Measurements from ENCODE around the gene PIH1D1. TPM values are rescaled to one million over a fixed set of nuclear protein-coding genes. Genes with fewer than 3 reads are reported as not detected.
A peak's percentile ranks its signal among the peaks of the same experiment; 100 is the strongest.

The PIH1D1 gene
- total RNA-seq (100 to 1,000 TPM in 4 of 9 donors, 10 to 100 TPM in 5; 63.1 to 131 (median 87.2) TPM), polyA plus RNA-seq (100 to 1,000 TPM in 1 of 3 donors, 10 to 100 TPM in 2; 26.6 to 103 (median 72.3) TPM)
- long read RNA-seq, donor 1, transcript PIH1D1-201 (9 exons, 1,192 nt), result major isoform, 21 of 31 reads
- long read RNA-seq, donor 1, transcript PIH1D1-223 (2 exons, 474 nt), result minor isoform, 7 of 31 reads
- long read RNA-seq, donor 1, partial matches to known transcripts, result 0 of 31 reads
- long read RNA-seq, donor 1, other reads (novel, unspliced or antisense), result 0 of 31 reads
- long read RNA-seq, donor 2, transcript PIH1D1-201 (9 exons, 1,192 nt), result major isoform, 14 of 23 reads
- long read RNA-seq, donor 2, transcript PIH1D1-223 (2 exons, 474 nt), result minor isoform, 7 of 23 reads
- long read RNA-seq, donor 2, partial matches to known transcripts, result 0 of 23 reads
- long read RNA-seq, donor 2, other reads (novel, unspliced or antisense), result 0 of 23 reads
- long read RNA-seq, donor 3, transcript PIH1D1-201 (9 exons, 1,192 nt), result major isoform, 11 of 17 reads
- long read RNA-seq, donor 3, partial matches to known transcripts, result 0 of 17 reads
- long read RNA-seq, donor 3, other reads (novel, unspliced or antisense), result 0 of 17 reads
- long read RNA-seq, donor 4, transcript PIH1D1-201 (9 exons, 1,192 nt), result major isoform, 45 of 59 reads
- long read RNA-seq, donor 4, partial matches to known transcripts, result 3 of 59 reads
- long read RNA-seq, donor 4, other reads (novel, unspliced or antisense), result 9 of 59 reads
- long read RNA-seq, donor 5, transcript PIH1D1-201 (9 exons, 1,192 nt), result major isoform, 62 of 82 reads
- long read RNA-seq, donor 5, partial matches to known transcripts, result 3 of 82 reads
- long read RNA-seq, donor 5, other reads (novel, unspliced or antisense), result 16 of 82 reads
- long read RNA-seq, donor 6, transcript PIH1D1-201 (9 exons, 1,192 nt), result major isoform, 23 of 33 reads
- long read RNA-seq, donor 6, partial matches to known transcripts, result 2 of 33 reads
- long read RNA-seq, donor 6, other reads (novel, unspliced or antisense), result 7 of 33 reads
- long read RNA-seq, donor 7, transcript PIH1D1-201 (9 exons, 1,192 nt), result major isoform, 9 of 1,776 reads
- long read RNA-seq, donor 7, partial matches to known transcripts, result 1,733 of 1,776 reads
- long read RNA-seq, donor 7, other reads (novel, unspliced or antisense), result 29 of 1,776 reads
- long read RNA-seq, donor 8, transcript PIH1D1-223 (2 exons, 474 nt), result minor isoform, 7 of 41 reads
- long read RNA-seq, donor 8, transcript PIH1D1-201 (9 exons, 1,192 nt), result major isoform, 31 of 41 reads
- long read RNA-seq, donor 8, partial matches to known transcripts, result 0 of 41 reads
- long read RNA-seq, donor 8, other reads (novel, unspliced or antisense), result 0 of 41 reads
- long read RNA-seq, donor 9, transcript PIH1D1-201 (9 exons, 1,192 nt), result major isoform, 13 of 17 reads
- long read RNA-seq, donor 9, partial matches to known transcripts, result 0 of 17 reads
- long read RNA-seq, donor 9, other reads (novel, unspliced or antisense), result 0 of 17 reads
- long read RNA-seq, donor 10, transcript PIH1D1-201 (9 exons, 1,192 nt), result major isoform, 15 of 27 reads
- long read RNA-seq, donor 10, partial matches to known transcripts, result 8 of 27 reads
- long read RNA-seq, donor 10, other reads (novel, unspliced or antisense), result 0 of 27 reads

GRCh38 chr19:49451430-49452181 lies at the start of gene PIH1D1:
TSS of gene PIH1D1 (minus strand) at chr19:49451814. CDS start at chr19:49451574, 240 bp downstream.
- intact Hi-C loops (cut with DNase I), result no loop called here
- H3K4me3 ChIP-seq, result peak within 1 kb of the TSS; percentile 37 to 93 (median 61)
- peak in 3 of 6 experiments; percentile 15 to 34 (median 25) for TF ChIP-seq CTCF (IDR thresholded peaks at IDR 0.05)
- peak in 1 of 2 donors; percentile 66 for TF ChIP-seq POLR2A (IDR thresholded peaks at IDR 0.05)
- peaks cover 3 to 19% of the 10 kb centered on the region in 2 donors for H3K4me1 ChIP-seq (replicated peaks in 1 of 2)
- no peaks in the 10 kb centered on the region for H3K9me3 ChIP-seq (replicated peaks in 1 of 3)
- H3K36me3 ChIP-seq (replicated peaks in 1 of 2), result peaks cover 0 to 14% of the 10 kb centered on the region in 2 donors
- peak; percentile 97 to 100 (median 99) for DNase-seq
- WGBS, 4 donors, result 0 to 1% (median 0%) methylated on average over 22 to 42 of the region's 42 CpGs
- H3K27ac ChIP-seq, result peak within 1 kb of the TSS; percentile 42 to 97 (median 91)
- H3K27me3 ChIP-seq, result no peaks in the 10 kb centered on the region

GRCh38 chr19:49499030-49499670 lies 47.5 kb upstream of the PIH1D1 start:
- Histone ChIP-seq H3K27ac (peak overlapping the region in 4 of 5 donors; percentile 25 to 94 (median 68)), H3K4me1 (replicated peaks in 1 of 2) (peaks cover 24 to 45% of the 10 kb centered on the region in 2 donors), H3K4me3 (no peak overlapping the region), H3K9me3 (replicated peaks in 1 of 3) (no peaks in the 10 kb centered on the region), H3K27me3 (no peaks in the 10 kb centered on the region), H3K36me3 (replicated peaks in 1 of 2) (peaks cover 0 to 31% of the 10 kb centered on the region in 2 donors)
- intact Hi-C loops (cut with DNase I), result no loop called here
- 37 to 59% (median 47%) methylated on average over 12 to 19 of the region's 19 CpGs for WGBS, 4 donors
- peak; percentile 58 to 83 (median 76) for DNase-seq
- TF ChIP-seq POLR2A (IDR thresholded peaks at IDR 0.05) (no peak), CTCF (IDR thresholded peaks at IDR 0.05) (no peak)

- DNase-seq, result no peak
- Histone ChIP-seq H3K4me1 (replicated peaks in 1 of 2) (peaks cover 24 to 45% of the 10 kb centered on the region in 2 donors), H3K27ac (peak overlapping the region in 2 of 5 donors; percentile 83 to 94), H3K36me3 (replicated peaks in 1 of 2) (peaks cover 0 to 31% of the 10 kb centered on the region in 2 donors), H3K9me3 (replicated peaks in 1 of 3) (no peaks in the 10 kb centered on the region), H3K27me3 (no peaks in the 10 kb centered on the region), H3K4me3 (no peak overlapping the region)
- TF ChIP-seq POLR2A (IDR thresholded peaks at IDR 0.05), result no peak
- TF ChIP-seq CTCF (IDR thresholded peaks at IDR 0.05), result no peak
- intact Hi-C loops (cut with DNase I), result no loop called here
- 70 to 89% (median 77%) methylated on average over 3 to 7 of the region's 7 CpGs for WGBS, 4 donors
These were observed 46.9 kb upstream of the PIH1D1 start for GRCh38 chr19:49498475-49498874.
